Measurements from ENCODE around the gene RNF113B.

The RNF113B gene

GRCh38 chr13:98173431-98174152 is 3.5 kb downstream of the RNF113B start:
- no peak for DNase-seq

DNA sequence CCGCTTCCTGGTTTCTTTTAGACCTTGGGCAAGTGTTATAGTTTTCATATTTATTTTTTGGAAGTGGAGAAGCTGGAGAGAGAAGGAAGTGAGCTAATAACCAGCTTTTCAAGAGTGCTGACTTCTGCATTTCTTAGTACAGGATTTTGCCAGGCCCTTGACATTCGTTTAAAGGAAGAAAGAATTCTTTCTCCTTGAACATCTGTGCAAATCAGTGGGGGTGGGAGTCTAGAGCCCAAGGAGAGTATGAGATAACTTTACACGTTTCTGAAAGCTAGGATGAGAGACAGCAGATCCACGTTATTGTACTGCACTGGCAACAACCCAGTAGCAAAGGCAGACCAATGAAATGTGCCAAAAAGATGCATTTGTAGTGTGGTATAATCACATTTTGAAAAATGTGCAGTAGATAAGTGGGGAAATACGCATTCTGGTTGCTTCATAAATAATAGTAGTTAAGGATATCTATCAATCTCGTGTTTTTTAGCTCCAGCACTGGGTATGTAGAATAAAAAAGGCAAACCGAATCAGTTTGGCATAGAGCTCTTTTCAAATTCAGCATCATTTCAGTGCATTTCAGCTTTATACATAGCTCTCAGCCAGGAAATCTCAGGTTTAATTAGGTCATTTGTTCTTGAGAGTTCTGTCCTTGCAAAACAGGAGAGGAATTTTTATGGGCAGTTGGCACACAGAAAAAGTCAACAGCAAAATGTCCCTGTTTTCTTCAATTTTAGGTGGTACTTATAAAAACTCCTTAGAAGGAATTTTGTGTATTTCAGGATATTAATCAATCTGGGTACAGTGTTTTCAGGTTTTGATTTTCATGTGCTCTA is 4.3 kb downstream of the RNF113B start:
- no peak for DNase-seq

GRCh38 chr13:98171900-98172589 is 5.0 kb downstream of the RNF113B start:
- peak; percentile 94 for DNase-seq

GRCh38 chr13:98169331-98169730 is 7.7 kb downstream of the RNF113B start:
- DNase-seq: no peak

GRCh38 chr13:98162935-98163334 is 14.1 kb downstream of the RNF113B start:
- DNase-seq: no peak

DNA sequence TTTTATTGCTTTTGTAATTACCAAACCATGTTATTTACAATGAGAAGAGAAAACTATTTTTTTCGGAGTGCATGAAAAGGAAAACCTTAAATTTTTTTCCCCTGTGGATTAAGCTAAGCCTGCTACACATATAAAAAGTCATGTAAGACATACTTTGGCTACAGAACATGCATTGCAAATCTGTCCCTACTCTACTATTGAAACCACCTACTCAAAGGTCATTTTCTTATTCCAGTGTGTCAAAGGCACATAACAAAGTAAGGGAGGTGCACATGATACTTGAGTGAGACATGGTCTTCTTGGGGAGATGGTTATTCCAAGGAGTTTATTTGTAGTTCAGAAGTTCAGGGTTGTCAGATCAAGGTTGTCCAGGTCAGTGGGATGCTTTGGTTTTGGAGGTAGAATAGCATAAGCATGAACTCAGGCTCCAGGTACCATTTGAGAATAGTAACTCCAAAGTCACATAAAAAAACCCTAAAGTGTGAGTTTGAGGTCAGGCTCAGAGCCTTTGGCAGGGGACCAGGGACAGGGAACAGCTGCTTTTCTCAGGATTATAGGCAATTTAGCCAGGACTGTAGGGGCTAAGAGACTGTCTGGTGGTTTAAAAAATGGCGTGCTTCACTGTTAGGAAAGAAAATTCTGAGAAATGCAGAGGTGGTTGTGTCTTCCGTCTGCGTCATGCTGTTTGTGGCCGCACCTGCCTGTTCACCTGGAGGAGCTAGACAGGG is 18.7 kb downstream of the RNF113B start:
- DNase-seq: no peak

GRCh38 chr13:98157609-98158008 is 19.5 kb downstream of the RNF113B start:
- DNase-seq: no peak

DNA sequence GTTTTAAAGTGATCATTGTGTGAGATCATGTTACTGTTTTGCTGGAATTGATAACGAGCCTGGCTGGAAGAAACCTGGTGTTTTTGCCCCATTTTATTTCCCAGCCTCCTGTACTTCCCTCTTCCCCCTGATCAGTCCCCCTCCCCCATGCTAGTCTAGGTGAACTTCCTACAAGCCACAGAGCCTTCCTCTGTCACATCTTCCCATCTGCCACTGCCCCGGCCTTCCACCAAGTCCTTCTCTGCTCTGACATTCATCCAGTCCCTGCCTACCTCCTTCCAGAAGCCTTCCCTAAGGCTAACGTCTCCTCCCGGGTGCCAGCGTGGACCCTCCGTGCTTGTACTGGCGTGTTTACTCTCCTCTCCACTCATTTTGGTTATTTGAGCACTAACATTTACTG is 19.9 kb downstream of the RNF113B start:
- no peak for DNase-seq

DNA sequence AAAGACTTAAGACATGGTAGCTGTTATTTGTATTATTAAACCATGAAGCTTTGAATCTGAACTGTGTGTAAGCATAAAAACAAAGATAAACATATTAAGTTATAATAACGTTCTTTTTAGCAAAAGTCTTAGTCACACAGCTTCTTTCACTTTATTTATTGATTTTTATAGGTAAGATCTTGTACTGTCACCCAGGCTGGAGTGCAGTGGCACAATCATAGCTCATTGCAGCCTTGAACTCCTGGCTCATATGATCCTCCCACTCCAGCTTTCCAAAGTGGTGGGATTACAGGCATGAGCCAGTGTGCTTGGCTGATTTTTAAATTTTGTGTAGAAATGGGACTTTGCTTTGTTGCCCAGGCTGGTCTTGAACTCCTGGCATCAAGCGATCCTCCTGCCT is 20.8 kb downstream of the RNF113B start:
- DNase-seq: no peak

DNA sequence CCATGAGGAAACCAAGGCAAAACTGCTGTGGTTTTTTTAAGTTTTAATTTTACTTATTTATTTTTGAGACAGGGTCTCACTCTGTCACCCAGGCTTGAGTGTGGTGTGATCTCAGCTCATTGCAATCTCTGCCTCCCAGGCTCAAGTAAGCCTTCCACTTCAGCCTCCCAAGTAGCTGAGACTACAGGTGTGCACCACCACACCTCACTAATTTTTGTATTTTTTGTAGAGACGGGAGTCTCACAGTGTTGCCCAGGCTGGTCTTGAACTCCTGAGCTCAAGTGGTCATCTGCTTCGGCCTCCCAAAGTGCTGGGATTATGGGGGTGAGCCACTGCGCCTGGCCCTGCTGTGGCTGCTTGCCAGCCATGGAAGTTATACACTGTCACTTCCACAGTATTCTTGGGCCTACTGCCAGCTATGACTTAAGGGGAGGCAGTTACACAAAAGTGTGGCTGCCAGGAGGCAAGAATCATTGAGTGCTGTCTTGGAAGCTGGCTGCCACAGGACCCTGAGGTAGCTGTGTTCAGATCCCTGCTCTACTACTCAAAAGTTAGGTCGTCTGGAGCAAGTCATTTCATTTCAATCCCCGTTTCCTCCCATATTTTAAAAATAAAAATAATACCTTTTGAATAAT is 21.5 kb downstream of the RNF113B start:
- DNase-seq: no peak

DNA sequence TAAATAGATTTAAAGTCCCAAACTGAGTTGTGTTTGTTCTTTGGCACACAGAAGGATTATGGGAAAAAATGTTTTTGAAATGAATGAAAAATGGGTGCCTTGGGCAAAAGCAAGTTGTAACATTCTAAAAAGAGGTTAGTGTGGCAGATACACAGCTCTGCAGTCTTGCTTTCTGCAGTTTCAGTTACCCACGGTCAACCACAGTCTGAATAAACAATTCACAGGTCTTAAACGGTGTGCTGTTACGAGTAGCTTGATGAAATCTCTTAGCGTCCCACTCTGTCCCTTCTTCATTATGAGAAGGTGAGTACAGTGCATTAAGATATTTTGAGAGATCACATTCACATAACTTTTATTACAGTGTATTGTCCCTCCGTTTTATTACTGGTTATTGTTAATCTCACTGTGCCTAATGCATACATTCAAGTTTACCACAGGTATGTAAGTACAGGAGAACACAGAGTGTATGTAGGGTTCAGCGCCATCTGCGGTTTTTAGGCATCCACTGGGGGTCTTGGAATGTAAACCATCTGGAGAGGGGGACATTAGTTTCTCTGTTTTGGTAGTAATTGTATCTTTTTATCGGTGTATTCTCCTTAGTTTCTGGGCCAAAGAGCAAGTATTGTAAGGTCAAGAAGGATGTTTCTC is 26.1 kb downstream of the RNF113B start:
- peak; percentile 21 for DNase-seq

- DNase-seq: no peak
These were observed 29.5 kb downstream of the RNF113B start for GRCh38 chr13:98147521-98147920.

GRCh38 chr13:98144801-98145350 is 32.2 kb downstream of the RNF113B start:
- DNase-seq: peak; percentile 61

DNA sequence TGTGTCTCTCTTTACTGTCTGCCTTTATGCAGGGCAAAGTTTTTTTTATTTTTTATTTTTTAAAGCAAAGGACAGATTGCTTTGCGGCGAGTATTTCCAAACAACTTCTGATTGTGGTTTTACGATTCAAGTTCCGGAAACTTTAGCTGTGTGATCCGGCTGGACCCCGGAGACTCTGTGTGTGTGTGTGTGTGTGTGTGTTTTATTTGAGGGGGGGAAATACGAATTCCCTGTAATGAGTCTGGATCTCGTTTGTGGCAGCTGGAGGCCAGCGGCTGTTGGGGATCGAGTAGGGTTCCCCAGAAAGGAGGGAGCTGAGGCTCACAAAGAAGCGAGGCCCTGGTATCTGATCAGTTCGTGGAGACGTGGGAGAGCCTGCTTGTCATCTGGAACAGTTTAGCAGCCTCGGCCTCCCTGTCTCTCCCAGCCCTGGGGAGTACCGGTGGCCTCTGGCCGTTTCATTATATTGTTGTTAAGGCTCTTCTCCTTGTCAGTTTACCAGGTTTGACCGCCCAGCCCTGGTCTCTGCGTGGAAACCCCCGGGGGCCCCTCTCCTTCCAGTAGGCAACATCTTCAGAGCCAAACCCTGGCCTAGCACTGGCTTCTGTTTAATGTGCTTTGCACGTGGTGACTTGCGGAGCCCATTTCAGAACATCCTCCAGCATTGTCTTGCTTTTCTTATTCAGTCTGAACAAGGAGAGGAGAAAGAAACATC is 32.9 kb downstream of the RNF113B start:
- DNase-seq: peak; percentile 66

GRCh38 chr13:98143601-98144026 is 33.5 kb downstream of the RNF113B start:
- no peak for DNase-seq

GRCh38 chr13:98143157-98143553 is 33.9 kb downstream of the RNF113B start:
- no peak for DNase-seq

GRCh38 chr13:98142380-98143156 is 34.5 kb downstream of the RNF113B start, which contains the start of gene FARP1:
Gene FARP1, plus strand, starts transcription at chr13:98143094. Its CDS starts 70,149 bp downstream, at chr13:98213243.
- peak; percentile 87 for DNase-seq

GRCh38 chr13:98141509-98142379 is 35.3 kb downstream of the RNF113B start:
- DNase-seq: peak; percentile 69

- no peak for DNase-seq
These were observed 36.0 kb downstream of the RNF113B start for GRCh38 chr13:98141091-98141490.

All from NCI-H526 treated with DMSO at 0.1 percent for 48 hours (cell line).